Thoracic aorta (tissue), 2 donors: Measurements from ENCODE around the gene SCAF1. TPM values are rescaled to one million over a fixed set of nuclear protein-coding genes. Genes with fewer than 3 reads are reported as not detected.

Source experiments
- ATAC-seq: fragments of 150-250 bp; one replicate; pipeline ENCODE4 v1.8.0; 2017; ENCODE audit warnings: low read depth; ENCODE audit not compliant: insufficient number of reproducible peaks, low FRiP score
- DNase-seq: peaks from one replicate; pipeline ENCODE4 v3.0.0-alpha.2; 2020; ENCODE audit warnings: low spot score
- H3K27ac ChIP-seq, 2 donors: fragments of 200-600 bp; sonication (generic); 1 replicate in 1 of 2; 2 replicates in 1 of 2; pipeline ENCODE4 v1.5.1; 2016; ENCODE audit warnings: mild to moderate bottlenecking in 2 of 2, moderate library complexity in 2 of 2
- H3K27me3 ChIP-seq: fragments of 200-600 bp; sonication (generic); replicated peaks from 2 replicates; pipeline ENCODE4 v1.6.0; 2016; ENCODE audit warnings: mild to moderate bottlenecking; ENCODE audit not compliant: insufficient read depth
- H3K36me3 ChIP-seq: fragments of 200-600 bp; sonication (generic); one replicate; pipeline ENCODE4 v1.5.1; 2016
- H3K4me1 ChIP-seq, 2 donors: fragments of 200-600 bp; sonication (generic); 1 replicate in 1 of 2; 2 replicates in 1 of 2; pipeline versions ENCODE4 v1.5.1 to v1.6.0; 2016; ENCODE audit warnings: low read depth in 2 of 2, mild to moderate bottlenecking in 1 of 2; ENCODE audit not compliant: control insufficient read depth in 1 of 2
- H3K4me3 ChIP-seq: fragments of 200-600 bp; sonication (generic); 2 replicates; pipeline ENCODE4 v1.5.1; 2016; ENCODE audit warnings: mild to moderate bottlenecking
- H3K9me3 ChIP-seq: fragments of 200-600 bp; sonication (generic); 2 replicates; pipeline ENCODE4 v1.5.1; 2016
- total RNA-seq, 2 donors: library from RNA; depleted of rRNA; stranded (reverse); fragments of >200 nt; gene quantifications; one replicate each; pipeline versions ENCODE4 v1.1.0 to v1.2.3, GENCODE V29; 2016
- TF ChIP-seq, protein P1 (sequence below): fragments of 200-600 bp; sonication (generic); IDR thresholded peaks from one replicate; pipeline ENCODE4 v1.5.1; 2019; ENCODE audit warnings: antibody characterized with exemption

The SCAF1 gene
- total RNA-seq, 2 donors from 2014 or later, result 27.3 to 30.6 TPM

DNA sequence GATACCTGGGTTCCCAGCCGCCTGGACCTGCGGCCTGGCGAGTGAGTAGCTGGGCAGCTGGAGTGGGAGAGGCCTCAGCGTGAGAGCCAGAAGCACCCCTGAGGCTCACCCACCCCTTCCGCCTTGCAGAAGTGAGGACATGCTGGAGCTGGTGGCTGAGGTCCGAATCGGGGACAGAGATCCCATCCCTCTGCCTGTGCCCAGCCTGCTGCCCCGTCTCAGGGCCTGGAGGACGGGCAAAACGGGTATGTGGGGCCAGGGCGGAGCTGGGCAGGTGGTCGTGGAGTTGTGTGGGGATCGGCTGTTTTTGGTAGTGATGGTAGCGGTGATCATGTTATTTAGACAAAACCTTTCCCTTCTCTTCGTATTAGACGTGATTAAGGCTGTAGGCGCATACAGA, 4.6 kb downstream of the SCAF1 start:
- TF ChIP-seq, protein P1, sequence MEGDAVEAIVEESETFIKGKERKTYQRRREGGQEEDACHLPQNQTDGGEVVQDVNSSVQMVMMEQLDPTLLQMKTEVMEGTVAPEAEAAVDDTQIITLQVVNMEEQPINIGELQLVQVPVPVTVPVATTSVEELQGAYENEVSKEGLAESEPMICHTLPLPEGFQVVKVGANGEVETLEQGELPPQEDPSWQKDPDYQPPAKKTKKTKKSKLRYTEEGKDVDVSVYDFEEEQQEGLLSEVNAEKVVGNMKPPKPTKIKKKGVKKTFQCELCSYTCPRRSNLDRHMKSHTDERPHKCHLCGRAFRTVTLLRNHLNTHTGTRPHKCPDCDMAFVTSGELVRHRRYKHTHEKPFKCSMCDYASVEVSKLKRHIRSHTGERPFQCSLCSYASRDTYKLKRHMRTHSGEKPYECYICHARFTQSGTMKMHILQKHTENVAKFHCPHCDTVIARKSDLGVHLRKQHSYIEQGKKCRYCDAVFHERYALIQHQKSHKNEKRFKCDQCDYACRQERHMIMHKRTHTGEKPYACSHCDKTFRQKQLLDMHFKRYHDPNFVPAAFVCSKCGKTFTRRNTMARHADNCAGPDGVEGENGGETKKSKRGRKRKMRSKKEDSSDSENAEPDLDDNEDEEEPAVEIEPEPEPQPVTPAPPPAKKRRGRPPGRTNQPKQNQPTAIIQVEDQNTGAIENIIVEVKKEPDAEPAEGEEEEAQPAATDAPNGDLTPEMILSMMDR, result no peak
- ATAC-seq (no peak), DNase-seq (no peak)
- no peak overlapping the region for H3K4me3 ChIP-seq
- no peaks in the 10 kb centered on the region for H3K9me3 ChIP-seq
- H3K27ac ChIP-seq, result no peak overlapping the region
- H3K4me1 ChIP-seq, result peaks cover 11 to 27% of the 10 kb centered on the region in 2 donors
- H3K36me3 ChIP-seq, result peaks cover 39% of the 10 kb centered on the region
- no peaks in the 10 kb centered on the region for H3K27me3 ChIP-seq

DNA sequence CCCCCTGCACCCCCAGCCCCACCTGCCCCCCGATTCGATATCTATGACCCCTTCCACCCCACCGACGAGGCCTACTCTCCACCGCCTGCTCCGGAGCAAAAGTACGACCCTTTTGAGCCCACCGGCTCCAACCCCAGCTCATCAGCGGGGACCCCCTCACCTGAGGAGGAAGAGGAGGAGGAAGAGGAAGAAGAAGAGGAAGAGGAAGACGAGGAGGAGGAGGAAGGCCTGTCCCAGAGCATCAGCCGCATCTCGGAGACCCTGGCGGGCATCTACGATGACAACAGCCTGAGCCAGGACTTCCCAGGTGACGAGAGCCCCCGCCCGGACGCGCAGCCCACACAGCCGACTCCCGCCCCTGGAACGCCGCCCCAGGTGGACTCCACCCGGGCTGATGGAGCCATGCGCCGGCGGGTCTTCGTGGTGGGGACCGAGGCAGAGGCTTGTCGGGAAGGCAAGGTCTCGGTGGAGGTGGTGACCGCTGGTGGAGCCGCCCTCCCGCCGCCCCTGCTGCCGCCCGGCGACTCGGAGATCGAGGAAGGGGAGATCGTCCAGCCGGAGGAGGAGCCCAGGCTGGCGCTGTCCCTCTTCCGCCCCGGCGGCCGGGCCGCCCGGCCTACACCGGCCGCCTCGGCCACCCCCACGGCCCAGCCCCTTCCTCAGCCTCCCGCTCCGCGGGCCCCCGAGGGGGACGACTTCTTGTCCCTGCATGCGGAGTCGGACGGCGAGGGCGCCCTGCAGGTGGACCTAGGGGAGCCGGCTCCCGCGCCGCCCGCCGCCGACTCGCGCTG, 9.2 kb downstream of the SCAF1 start:
- Histone ChIP-seq H3K4me3 (no peak overlapping the region), H3K4me1 (no peaks in the 10 kb centered on the region), H3K9me3 (no peaks in the 10 kb centered on the region), H3K27ac (no peak overlapping the region), H3K36me3 (peaks cover 76% of the 10 kb centered on the region), H3K27me3 (no peaks in the 10 kb centered on the region)
- DNase-seq (no peak), ATAC-seq (no peak)
- TF ChIP-seq, protein P1, result no peak

DNA sequence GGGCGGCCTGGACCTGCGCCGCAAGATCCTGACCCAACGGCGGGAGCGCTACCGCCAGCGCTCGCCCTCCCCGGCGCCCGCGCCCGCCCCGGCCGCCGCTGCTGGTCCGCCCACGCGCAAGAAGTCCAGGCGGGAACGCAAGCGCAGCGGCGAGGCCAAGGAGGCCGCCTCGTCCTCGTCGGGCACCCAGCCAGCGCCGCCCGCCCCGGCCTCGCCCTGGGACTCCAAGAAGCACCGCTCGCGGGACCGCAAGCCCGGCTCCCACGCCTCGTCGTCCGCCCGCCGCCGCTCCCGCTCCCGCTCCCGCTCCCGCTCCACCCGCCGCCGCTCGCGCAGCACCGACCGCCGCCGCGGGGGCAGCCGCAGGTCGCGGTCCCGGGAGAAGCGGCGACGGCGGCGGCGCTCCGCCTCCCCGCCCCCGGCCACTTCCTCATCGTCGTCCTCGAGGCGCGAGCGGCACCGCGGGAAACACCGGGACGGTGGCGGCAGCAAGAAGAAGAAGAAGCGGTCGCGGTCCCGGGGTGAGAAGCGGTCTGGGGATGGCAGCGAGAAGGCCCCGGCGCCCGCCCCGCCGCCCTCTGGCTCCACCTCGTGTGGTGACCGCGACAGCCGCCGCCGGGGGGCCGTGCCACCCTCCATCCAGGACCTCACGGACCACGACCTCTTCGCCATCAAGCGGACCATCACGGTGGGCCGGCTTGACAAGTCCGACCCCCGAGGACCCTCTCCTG, 10.0 kb downstream of the SCAF1 start:
- TF ChIP-seq, protein P1, result no peak
- no peak overlapping the region for H3K4me3 ChIP-seq
- no peak overlapping the region for H3K27ac ChIP-seq
- DNase-seq (no peak), ATAC-seq (no peak)
- H3K9me3 ChIP-seq, result no peaks in the 10 kb centered on the region
- H3K4me1 ChIP-seq, result no peaks in the 10 kb centered on the region
- peaks cover 72% of the 10 kb centered on the region for H3K36me3 ChIP-seq
- no peaks in the 10 kb centered on the region for H3K27me3 ChIP-seq

DNA sequence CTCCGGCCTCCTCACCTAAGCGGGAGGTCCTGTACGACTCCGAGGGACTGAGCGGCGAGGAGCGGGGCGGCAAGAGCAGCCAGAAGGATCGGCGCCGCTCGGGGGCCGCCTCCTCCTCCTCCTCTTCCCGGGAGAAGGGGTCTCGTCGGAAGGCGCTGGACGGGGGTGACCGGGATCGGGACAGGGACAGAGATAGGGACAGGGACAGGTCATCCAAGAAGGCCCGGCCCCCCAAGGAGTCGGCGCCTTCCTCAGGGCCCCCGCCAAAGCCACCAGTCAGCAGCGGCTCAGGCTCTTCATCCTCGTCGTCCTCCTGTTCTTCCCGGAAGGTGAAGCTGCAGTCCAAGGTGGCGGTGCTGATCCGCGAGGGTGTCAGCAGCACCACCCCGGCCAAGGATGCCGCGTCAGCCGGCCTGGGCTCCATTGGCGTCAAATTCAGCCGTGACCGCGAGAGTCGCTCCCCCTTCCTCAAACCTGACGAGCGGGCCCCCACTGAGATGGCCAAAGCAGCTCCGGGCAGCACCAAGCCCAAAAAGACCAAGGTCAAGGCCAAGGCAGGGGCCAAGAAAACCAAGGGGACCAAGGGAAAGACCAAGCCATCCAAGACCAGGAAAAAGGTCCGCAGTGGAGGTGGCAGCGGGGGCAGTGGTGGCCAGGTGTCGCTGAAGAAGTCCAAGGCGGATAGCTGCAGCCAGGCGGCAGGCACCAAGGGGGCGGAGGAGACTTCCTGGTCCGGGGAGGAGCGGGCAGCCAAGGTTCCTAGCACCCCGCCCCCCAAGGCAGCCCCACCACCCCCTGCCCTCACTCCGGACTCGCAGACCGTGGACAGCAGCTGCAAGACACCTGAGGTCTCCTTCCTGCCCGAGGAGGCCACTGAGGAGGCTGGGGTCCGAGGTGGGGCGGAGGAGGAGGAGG, 10.8 kb downstream of the SCAF1 start:
- no peaks in the 10 kb centered on the region for H3K4me1 ChIP-seq
- no peak overlapping the region for H3K27ac ChIP-seq
- H3K36me3 ChIP-seq, result peaks cover 71% of the 10 kb centered on the region
- ATAC-seq, result no peak
- no peaks in the 10 kb centered on the region for H3K27me3 ChIP-seq
- no peak for DNase-seq
- no peak overlapping the region for H3K4me3 ChIP-seq
- TF ChIP-seq, protein P1, result no peak
- H3K9me3 ChIP-seq, result no peaks in the 10 kb centered on the region

DNA sequence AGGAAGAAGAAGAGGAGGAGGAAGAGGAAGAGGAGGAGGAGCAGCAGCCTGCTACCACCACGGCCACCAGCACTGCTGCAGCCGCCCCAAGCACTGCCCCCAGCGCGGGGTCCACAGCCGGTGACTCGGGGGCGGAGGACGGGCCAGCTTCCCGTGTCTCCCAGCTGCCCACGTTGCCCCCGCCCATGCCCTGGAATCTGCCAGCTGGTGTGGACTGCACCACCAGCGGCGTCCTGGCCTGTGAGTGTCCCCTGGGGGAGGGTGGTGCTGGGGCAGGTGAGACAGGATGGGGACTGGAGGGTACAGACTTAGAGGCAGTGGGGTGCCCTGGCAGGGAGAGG, 11.4 kb downstream of the SCAF1 start:
- Histone ChIP-seq H3K27me3 (no peaks in the 10 kb centered on the region), H3K27ac (no peak overlapping the region), H3K9me3 (no peaks in the 10 kb centered on the region), H3K4me1 (no peaks in the 10 kb centered on the region), H3K4me3 (no peak overlapping the region), H3K36me3 (peaks cover 76% of the 10 kb centered on the region)
- ATAC-seq, result no peak
- TF ChIP-seq, protein P1, result no peak
- DNase-seq, result no peak
